Pulmonary artery endothelial cell (primary cell): Measurements from ENCODE around the gene PLXNA1. TPM values are rescaled to one million over a fixed set of nuclear protein-coding genes. Genes with fewer than 3 reads are reported as not detected.
A peak's percentile ranks its signal among the peaks of the same experiment; 100 is the strongest.

Source experiments
- DNase-seq: peaks from one replicate; pipeline ENCODE4 v3.0.0-alpha.2; 2011; ENCODE audit warnings: low read depth, low spot score
- total RNA-seq: library from RNA; depleted of rRNA; stranded (reverse); fragments of >200 nt; gene quantifications from 2 replicates; pipeline ENCODE4 v1.2.3, GENCODE V29; 2014

PLXNA1 gene
- total RNA-seq, 1 donor from 2014 or later: 31.2 TPM

GRCh38 chr3:126952983-126953660 is 29.8 kb upstream of the PLXNA1 start:
- DNase-seq: no peak

GRCh38 chr3:126954141-126954842 is 28.6 kb upstream of the PLXNA1 start:
- DNase-seq: no peak

GRCh38 chr3:126955004-126955790 is 27.7 kb upstream of the PLXNA1 start:
- DNase-seq: no peak

- no peak for DNase-seq
These were observed 26.6 kb upstream of the PLXNA1 start for GRCh38 chr3:126956361-126956760.

GRCh38 chr3:126956866-126957650 is 25.9 kb upstream of the PLXNA1 start:
- no peak for DNase-seq

GRCh38 chr3:126957776-126958637 is 24.9 kb upstream of the PLXNA1 start:
- no peak for DNase-seq

GRCh38 chr3:126958638-126959085 is 24.3 kb upstream of the PLXNA1 start:
- no peak for DNase-seq

- DNase-seq: no peak
These were observed 23.6 kb upstream of the PLXNA1 start for GRCh38 chr3:126959136-126959920.

- peak; percentile 30 for DNase-seq
These were observed 22.9 kb upstream of the PLXNA1 start for GRCh38 chr3:126959921-126960603.

GRCh38 chr3:126960604-126960995 is 22.3 kb upstream of the PLXNA1 start:
- DNase-seq: no peak

GRCh38 chr3:126961191-126961790 is 21.6 kb upstream of the PLXNA1 start:
- no peak for DNase-seq

- DNase-seq: no peak
These were observed 21.0 kb upstream of the PLXNA1 start for GRCh38 chr3:126961791-126962461.

GRCh38 chr3:126962756-126963155 is 20.2 kb upstream of the PLXNA1 start:
- DNase-seq: no peak

GRCh38 chr3:126963261-126964190 is 19.4 kb upstream of the PLXNA1 start:
- DNase-seq: no peak

GRCh38 chr3:126964261-126964660 is 18.7 kb upstream of the PLXNA1 start:
- DNase-seq: no peak

GRCh38 chr3:126964950-126965349 is 18.0 kb upstream of the PLXNA1 start:
- DNase-seq: no peak

- no peak for DNase-seq
These were observed 17.3 kb upstream of the PLXNA1 start for GRCh38 chr3:126965526-126966080.
